NOMO-1 treated with DMSO at 0.1 percent for 48 hours (cell line): ENCODE data around the gene TAF1C.
A peak's percentile ranks its signal among the peaks of the same experiment; 100 is the strongest.

Experiments used
- DNase-seq: peaks from one replicate; lab custom pipeline; 2025; ENCODE audit not compliant: unreplicated experiment; lab: John Stamatoyannopoulos, UW

Gene TAF1C

DNA sequence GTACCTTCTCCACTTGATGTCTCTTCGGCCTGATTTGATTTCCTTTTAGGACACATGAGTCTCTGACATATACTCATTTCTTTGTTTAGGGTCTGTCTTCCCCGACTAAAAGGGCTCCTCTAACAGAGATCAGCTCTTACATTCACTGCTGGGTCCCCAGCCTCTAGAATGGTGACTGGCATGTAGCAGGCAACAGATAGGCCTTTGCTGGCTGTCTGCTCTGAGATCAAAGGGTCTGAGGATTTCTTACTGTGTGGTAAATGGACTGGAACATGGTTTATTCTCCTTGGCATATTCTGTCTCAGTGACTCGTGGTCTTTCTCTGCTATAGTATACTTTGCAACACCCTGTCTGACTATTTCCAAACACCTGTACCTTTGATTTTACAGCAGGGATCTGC, 25.1 kb downstream of the TAF1C start:
- DNase-seq, result no peak

DNA sequence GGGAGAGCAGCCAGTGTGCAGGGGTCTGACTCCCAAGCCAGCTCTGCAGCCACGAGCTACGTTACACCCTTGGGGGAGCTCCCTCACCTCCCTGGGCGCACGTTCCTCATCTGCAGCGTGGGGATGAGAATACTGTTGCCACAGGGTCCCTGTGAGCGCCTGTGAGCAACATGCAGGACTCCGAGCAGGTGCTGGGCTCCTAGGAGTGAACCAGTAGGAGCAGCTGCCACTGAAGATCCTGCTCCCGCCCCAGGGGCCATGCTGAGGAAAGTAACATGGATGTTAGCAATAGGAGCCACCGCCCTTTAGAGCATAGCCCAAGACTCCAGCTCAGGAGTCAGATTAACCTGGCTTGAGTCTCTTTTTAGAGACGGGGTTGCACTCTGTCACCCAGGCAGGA, 25.8 kb downstream of the TAF1C start:
- no peak for DNase-seq

DNA sequence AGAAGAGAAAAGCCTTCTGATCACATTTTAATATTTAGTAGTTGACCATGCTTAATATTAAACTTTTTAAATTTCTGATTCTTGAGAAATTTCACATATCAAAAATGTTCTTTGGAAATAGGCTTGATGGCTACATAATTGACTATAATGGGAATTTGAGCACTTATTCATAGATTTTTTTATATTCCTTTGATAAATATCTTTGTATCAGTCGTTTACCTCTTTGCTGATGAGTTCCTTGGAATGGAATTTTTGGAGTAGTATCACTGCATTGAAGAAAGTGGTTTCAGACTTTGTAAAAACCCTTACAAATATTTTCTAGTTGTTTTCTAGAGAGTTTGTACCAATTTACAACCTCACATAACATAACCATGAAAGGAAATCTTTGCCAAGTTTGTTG, 27.1 kb downstream of the TAF1C start:
- DNase-seq, result no peak

DNA sequence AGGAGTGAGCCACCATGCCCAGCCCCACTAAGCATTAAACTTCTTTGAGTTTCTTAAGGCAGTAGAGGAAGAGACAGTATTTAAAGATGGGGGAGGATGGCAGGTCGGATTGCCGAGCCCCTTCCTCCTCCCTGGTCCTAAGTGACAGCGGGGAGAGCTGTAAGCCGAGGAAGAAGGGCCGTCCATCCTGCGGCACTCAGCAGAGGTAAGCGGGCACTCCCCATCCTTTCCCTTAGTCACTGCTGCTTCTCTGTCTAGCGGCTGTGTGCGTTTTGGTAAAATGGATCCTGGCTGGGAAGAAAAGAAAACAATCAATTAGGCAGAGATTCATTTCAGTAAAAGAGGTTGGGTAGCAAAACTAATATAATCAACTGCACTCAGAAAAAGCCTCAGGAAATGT, 27.9 kb downstream of the TAF1C start:
- no peak for DNase-seq

DNA sequence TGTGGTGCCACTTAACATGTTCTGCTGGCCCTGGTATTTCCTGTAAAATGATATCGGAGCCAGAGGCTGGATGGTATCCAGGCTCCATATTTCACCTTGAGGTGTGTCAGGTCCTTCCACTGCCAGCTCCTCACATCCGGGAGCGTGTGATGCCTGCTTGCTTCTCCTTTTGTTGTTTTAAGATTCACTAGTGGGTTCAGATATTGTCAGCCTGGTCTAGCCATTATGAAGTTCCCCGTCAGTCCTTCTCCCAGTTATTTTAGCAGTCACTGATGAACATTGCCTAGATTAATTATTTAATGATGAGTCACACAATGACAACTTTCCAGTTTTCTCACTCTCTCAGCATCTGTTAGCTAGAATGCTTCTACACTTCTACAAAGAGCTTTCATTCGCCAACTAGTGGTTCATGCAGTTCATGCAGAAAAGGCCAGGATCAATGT, 30.5 kb downstream of the TAF1C start:
- DNase-seq, result no peak

DNA sequence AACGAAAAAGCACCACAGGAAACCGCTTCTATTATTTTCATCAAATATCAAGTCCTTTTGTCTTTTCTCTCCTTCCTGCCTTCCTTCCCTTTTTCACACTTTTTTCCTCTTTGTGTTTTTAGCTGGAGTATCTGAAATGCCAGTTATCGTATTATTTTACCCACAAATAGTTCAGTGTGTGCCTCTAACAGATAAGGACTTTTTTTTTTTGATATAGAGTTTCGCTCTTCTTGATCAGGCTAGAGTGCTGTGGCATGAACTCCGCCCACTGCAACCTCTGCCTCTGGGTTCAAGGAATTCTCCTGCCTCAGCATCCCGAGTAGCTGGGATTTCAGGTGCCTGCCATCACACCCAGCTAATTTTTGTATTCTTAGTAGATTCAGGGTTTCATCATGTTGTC, 31.1 kb downstream of the TAF1C start:
- DNase-seq, result no peak

DNA sequence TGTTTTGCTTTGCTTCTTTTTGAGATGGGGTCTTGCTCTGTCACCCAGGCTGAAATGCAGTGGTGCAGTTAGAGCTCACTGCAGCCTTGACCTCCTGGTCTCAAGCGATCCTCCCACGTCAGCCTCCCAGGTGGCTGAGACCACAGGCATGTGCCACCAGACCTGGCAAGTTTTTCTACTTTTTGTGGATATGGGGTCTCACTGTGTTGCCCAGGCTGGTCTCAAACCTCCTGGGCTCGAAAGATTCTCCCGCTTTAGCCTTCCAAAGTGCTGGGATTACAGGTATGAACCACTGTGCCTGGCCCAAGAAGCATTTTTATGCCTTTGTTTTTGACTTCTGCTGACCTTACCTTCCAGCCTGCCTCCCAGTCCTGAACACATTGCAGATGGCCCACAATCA, 31.6 kb downstream of the TAF1C start:
- no peak for DNase-seq

DNA sequence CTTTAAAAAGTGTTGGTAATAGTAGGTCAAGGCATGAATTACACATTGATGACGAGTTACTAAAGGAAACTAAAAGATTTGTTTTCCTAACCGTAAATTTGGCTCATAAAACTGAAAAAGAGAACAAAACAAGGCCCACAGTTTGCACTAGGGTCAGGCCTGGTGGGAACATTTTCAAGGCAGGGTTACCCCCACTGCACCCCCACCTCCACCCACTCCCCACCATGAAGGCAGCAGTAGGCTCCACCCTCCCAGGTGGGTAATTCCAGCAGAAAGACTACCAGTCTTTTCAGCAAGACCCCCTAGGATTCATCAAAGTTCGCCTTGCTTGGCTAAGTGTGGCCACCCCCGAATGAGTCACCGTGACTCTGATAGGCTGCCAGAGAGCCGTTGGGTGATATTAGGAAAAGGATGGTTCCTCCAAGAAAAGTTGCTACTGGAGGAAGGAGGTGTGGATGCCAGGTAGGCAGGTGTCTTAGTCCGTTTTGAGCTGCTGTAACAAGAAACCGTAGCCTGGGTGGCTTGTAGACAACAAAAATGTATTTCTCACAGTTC, 33.1 kb downstream of the TAF1C start:
- no peak for DNase-seq

DNA sequence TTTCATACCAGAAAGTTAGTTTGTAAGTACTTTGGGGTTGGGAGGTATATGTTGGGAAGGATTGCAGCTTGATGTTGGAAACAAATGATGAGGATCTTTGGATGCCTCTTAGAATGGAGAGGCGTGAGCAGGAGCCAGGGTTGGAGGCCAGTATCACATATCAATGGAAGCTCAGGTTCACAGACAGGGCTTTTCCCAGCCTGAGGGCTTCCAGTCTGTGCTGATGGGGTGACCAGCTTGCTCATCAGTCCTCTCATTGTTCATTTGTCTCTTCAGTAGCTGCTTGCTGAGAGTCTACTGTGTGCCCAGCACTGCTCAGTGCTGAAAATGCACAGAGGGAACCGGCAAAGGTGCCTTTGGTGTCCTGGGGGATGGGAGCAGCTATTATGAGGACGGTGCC, 35.9 kb downstream of the TAF1C start:
- DNase-seq, result no peak

DNA sequence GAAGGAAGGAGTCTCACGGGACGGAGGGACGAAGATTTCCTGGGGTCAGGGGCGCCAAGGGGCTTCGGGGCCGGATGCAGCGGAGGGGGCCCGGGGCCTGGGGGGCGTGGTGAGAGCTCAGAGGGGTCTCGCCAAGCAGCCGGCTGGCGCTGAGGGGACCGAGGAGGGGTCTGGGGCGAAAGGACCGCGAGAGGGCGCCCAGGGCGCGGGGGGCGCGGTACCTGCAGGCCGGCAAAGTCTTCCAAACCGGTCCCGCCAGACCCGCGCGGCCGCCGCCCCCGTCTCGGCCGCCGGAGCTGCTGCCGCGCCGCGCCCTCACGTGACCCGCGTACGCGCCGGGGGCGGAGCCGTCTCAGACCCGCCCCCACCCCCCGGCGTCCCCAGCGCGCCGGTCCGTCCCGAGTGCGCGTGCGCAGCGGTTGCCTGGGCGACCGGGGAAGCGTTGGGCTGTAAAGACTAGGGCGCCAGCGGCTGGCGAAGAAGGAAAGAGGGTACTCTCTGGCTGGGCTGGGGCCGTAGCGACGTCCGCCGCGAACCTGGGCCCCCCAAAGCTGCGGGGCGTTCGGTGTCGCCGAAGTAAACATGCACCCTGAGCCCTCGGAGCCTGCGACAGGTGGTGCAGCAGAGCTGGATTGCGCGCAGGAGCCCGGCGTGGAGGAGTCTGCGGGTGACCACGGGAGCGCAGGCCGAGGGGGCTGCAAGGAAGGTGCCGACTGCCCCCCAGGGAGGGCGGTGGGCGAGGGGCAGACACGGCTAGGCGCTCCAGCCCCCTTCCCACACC, 41.8 kb downstream of the TAF1C start, which contains the start of the genes DNAAF1 and HSDL1:
Gene DNAAF1, plus strand, starts transcription at position 450 of the 781 bp plus-strand sequence. Its CDS starts 133 bp downstream, at position 583.
Gene HSDL1, minus strand, starts transcription at position 319 of the 781 bp plus-strand sequence. CDS start 13,856 bp downstream, outside the sequence.
- DNase-seq, result peak; percentile 59

DNA sequence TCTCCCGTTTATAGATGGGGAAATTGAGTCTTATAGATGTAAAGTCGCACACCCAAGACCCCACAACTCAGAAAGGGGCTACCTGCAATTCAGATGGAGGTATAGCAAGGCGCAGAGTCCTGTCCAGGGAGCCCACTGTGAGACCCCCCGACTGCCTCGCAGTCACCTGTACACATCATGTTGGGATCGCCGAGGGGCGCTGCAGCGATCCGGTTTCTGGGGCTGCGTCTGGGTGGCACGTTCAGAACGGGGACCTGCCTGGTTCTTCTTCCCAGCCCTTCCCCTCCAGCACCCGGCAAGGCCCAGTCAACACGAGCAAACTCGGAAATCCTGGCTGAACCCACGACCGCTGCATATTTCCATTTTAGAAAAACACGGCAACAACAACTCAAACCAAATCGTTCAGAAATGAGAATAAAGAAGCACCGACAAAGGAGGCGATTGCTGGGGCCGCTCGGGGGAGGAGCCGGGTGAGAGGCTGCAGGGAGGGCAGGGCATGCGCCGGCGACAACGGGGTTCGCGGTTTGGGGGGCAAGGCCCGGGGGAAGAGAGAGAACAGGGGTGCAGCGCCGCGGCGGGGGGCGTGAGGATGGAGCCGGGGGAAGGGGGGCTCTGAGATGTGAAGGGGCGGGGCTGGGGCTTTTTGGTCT, 42.5 kb downstream of the TAF1C start:
- no peak for DNase-seq

DNA sequence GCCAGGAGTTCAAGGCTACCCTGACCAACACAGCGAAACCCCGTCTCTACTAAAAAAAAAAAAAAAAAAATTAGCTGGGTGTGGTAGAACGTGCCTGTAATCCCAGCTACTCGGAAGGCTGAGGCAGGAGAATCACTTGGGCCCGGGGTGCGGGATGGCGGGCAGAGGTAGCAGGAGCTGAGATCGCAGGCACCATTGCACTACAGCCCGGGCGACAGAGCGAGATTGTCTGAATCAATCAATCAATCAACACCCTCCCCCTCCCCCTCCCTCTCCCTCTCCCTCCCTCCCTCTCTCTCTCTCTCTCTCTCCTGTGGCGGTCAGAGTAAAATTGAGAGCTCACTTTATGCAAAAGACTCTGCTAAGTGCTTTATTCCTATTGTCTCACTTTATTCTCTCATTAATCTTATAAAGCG, 43.1 kb downstream of the TAF1C start:
- no peak for DNase-seq

DNA sequence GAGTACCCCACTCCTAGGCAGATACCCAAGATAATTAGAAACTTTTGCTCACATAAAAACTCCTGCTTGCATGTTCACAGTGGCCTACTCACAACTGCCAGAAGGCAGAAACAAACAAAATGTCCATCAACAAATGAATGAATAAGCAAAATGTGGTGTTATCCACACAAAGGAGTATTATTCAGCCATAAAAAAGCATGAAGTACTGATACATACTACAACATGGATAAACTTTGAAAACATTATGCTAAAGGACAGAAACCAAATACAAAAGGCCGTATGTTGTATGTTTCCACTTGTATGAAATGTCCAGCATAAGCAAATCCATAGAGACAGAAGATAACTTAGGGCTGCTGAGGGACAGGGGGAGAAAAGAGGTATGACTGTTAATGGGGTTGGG, 43.8 kb downstream of the TAF1C start:
- no peak for DNase-seq

DNA sequence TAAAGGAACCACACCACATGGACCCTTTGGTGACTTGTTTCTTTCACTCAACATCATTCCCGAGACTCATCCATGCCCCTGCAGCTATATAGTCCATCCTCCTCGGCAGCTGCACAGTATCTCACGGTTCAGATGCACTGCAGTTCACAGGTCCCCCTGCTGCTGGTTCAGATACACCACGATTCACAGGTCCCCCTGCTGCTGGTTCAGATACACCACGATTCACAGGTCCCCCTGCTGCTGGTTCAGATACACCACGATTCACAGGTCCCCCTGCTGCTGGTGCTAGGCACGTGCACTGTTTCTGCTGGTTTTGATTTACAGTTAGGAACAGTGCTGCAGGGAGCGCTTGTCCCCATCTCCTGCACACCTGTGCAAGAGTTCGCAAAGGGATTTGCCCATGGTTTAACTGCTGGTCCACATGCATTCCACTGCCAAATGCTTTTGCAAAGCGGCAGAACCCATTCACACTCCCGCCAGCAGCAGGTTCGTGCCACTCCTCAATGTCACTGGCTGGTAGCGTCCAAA, 45.6 kb downstream of the TAF1C start:
- DNase-seq, result no peak

DNA sequence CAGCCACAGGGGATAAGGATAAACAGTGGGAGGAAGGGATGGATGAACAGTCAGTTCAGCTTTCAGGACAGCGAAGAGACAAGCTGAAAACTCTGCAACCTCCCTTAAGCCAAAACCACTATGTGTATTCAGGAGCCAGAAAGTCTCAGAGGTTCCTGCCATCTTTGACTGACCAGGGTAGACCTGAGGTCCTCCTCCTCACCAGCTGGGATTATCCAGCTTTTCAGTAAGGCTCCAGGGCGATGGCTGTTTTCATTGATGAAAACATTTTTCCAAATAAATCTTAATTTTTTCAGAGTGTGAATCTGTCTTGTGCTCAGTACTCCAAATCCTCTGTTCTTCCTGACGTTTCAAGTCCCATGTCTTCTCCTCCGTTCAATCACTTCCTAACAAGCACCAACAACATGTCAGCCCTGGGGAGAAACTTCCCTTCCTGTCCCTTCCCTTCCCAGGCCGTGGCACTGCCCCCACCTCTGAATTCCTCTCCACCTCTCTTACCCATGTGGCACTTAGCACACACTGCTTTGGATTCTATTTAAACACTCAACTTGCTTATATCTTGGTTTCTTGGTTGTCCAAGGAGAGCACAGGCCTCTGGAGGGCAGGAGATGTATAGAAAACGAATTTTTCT, 47.1 kb downstream of the TAF1C start:
- no peak for DNase-seq

DNA sequence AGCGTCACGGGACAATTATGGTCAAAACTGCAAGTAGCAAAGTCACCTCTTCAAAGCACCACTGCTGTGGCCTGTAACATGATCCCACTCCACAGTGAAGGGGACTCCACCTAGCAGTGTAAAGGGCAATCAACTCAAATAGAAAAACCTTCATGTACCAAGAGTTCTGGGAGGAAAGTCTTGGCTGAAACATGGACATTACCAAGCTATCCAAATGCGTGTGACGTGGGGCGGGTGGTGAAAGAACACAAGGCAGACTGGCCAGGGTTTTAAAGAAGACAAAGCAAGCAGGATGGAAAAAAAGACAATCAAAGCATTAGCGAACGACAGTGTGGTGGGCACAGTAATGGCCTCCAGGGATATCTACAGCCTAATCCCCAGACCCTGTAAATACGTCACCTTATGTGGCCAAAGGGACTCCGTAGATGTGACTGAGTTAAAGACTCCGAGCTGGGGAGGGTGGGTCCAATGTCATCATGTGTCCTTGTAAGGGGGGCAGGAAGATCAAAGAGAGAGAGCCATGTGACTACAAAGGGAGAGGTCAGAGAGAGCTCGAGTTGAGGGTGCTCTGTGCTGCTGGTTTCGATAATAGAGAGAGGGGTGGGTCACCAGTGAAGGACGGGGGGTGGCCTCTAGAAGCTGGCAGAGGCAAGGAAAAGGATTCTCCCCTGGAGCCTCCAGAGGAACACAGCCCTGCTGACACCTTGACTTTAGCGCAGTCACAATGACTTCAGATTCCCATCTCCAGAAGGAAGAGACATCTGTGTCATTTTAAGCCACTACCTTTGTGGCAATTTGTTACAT, 47.8 kb downstream of the TAF1C start:
- peak; percentile 39 for DNase-seq

DNA sequence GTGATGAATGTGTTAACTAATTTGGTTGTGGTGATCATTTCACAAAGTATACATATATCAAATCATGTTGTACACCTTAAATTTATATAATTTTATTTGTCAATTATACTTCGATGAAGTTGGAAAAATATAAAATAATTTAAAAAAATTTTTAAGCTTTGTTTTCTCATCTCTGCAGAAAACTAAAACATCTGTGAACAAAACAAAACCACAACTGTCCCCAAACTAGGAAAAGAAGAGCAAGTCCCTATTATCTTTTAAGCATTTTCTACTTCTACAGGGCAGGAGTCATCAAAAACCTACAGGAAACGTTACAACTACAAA, 48.4 kb downstream of the TAF1C start:
- no peak for DNase-seq

DNA sequence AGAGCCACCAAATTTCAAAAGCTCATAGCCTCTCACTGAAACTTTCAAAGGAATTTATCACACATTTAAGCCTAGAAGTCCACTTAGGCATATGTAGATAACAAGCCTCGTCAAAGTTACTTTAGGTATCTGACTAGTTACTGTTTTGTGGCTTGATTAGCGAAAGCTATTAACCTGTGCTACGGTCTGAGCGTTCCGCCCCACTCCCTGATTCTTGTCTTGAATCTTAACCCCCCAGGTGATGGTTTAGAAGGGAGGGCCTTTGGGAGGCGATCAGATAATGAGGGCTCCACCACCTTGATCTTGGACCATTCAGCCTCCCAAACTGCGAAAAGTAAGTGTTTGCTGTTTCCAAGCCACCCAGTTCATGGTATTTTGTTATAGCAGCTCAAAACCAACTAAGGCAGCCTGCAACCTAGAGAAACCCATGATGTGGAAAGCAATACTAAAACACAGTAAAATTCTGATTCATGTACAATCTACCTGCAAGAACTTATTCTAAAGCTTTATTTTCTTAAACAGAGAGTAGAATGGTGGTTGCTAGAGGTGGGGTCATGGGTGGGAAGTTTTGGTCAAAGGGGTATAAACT, 49.0 kb downstream of the TAF1C start:
- DNase-seq, result no peak

DNA sequence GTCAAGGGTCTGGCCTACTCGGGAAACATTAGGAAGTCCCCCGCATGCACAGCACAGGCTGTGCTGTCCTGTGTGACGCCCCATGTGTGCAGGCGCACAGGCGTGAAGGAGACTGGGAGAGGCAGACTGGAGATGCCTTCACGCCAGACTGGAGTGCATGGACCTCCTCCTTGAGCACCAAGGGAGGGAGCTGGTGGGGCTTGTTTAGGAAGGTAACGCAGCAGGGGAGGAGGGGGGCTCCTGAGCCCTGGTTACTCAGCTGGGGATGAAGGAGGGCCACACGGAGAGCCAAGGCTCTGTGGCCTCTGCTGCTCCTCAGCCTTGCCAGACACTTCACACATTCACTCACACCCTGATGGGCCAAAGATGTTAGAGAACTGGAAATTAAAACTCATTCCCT, 49.6 kb downstream of the TAF1C start:
- DNase-seq, result no peak

DNA sequence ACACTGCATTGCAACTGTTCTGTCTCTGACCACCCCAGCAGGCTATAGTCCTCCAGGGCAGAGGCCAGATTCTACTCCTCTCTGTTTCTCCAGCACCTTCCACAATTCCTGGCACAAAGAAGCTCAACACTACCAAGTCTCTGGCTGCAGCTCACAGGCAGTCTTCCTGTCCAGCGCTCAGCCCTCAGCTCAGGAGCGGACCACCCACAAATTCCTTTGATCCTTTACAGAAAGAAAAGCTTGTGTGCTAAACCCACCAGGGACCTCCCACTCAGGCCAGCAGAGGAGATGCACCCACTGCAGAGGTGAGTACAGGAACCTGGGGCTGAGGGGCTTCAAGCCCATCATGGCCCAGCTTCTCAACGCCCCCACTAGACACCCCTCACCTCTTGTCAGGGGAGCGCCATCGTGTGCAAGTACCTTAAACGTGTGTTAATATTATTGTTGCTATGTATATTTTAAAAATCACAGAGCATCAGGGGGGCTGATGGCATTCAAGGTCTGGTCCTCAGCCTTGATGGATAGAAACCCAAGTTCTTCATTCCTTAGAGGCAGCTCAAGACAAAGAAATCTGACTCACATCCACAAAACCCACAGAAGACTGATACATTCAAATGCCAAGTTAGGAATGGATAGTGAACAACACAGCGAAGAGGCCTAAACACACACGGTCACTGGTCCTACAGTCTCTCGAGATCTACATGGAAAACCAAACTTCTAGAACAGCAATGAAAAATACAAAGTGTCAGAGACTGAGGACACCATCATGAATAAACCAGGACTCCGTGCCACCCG, 50.3 kb downstream of the TAF1C start:
- DNase-seq, result no peak
